Astrocyte of the spinal cord (primary cell): Measurements from ENCODE around the gene GPHA2.

ENCODE experiments used
- DNase-seq: peaks from one replicate; pipeline ENCODE4 v3.0.0; 2011; ENCODE audit warnings: low read depth, low spot score
- H3K4me3 ChIP-seq: 2 replicates; pipeline ENCODE4 v1.5.1; 2011; ENCODE audit warnings: low read depth, mild to moderate bottlenecking, low read length, moderate library complexity
- CTCF ChIP-seq: IDR thresholded peaks from 2 replicates; pipeline ENCODE4 v1.5.1; 2012; ENCODE audit warnings: low read depth, mild to moderate bottlenecking, low read length, inconsistent platforms
- in situ Hi-C: cut with HindIII; loops from 2 replicates; pipeline ENCODE4 v1.10.0; 2017; ENCODE audit warnings: low sequenced_read_pairs

Gene GPHA2

GRCh38 chr11:64918017-64918416, 17.7 kb downstream of the GPHA2 start:
- peak; percentile 33 for TF ChIP-seq CTCF
- peak; percentile 71 for DNase-seq
- peak overlapping the region; percentile 59 for H3K4me3 ChIP-seq
- in situ Hi-C loops: no loop called here

GRCh38 chr11:64917663-64917995, 18.1 kb downstream of the GPHA2 start:
- in situ Hi-C loops: no loop called here
- DNase-seq: no peak
- TF ChIP-seq CTCF: no peak

GRCh38 chr11:64916775-64917662, 18.7 kb downstream of the GPHA2 start, which contains the start of gene ATG2A:
ATG2A (minus strand) TSS chr11:64917209; CDS start chr11:64917135, 74 bp downstream.
- peak; percentile 100 for DNase-seq
- H3K4me3 ChIP-seq: peak within 1 kb of the TSS; percentile 81

More at GRCh38 chr11:64917663-64917995, 18.1 kb downstream of the GPHA2 start:
- peak overlapping the region; percentile 59 for H3K4me3 ChIP-seq

GRCh38 chr11:64916040-64916774, 19.5 kb downstream of the GPHA2 start:
- peak overlapping the region; percentile 81 for H3K4me3 ChIP-seq
- in situ Hi-C loops: no loop called here
- DNase-seq: no peak

More at GRCh38 chr11:64916775-64917662, 18.7 kb downstream of the GPHA2 start, which contains the start of gene ATG2A:
- in situ Hi-C loops: no loop called here
- TF ChIP-seq CTCF: no peak

GRCh38 chr11:64915376-64915887, 20.3 kb downstream of the GPHA2 start:
- no peak overlapping the region for H3K4me3 ChIP-seq
- in situ Hi-C loops: no loop called here
- no peak for TF ChIP-seq CTCF
- DNase-seq: no peak

More at GRCh38 chr11:64916040-64916774, 19.5 kb downstream of the GPHA2 start:
- no peak for TF ChIP-seq CTCF

- in situ Hi-C loops: no loop called here
- DNase-seq: no peak
- no peak for TF ChIP-seq CTCF
- H3K4me3 ChIP-seq: no peak overlapping the region
These were observed 21.6 kb downstream of the GPHA2 start for GRCh38 chr11:64914123-64914522.
